ENCODE measurements around the gene CLTB.
"Not testable (repeated sequence)": the region's sequence is repeated elsewhere in the genome, so short reads cannot be mapped to it uniquely, and the experiment has no call there.

Gene CLTB, protein sequence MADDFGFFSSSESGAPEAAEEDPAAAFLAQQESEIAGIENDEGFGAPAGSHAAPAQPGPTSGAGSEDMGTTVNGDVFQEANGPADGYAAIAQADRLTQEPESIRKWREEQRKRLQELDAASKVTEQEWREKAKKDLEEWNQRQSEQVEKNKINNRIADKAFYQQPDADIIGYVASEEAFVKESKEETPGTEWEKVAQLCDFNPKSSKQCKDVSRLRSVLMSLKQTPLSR

DNA sequence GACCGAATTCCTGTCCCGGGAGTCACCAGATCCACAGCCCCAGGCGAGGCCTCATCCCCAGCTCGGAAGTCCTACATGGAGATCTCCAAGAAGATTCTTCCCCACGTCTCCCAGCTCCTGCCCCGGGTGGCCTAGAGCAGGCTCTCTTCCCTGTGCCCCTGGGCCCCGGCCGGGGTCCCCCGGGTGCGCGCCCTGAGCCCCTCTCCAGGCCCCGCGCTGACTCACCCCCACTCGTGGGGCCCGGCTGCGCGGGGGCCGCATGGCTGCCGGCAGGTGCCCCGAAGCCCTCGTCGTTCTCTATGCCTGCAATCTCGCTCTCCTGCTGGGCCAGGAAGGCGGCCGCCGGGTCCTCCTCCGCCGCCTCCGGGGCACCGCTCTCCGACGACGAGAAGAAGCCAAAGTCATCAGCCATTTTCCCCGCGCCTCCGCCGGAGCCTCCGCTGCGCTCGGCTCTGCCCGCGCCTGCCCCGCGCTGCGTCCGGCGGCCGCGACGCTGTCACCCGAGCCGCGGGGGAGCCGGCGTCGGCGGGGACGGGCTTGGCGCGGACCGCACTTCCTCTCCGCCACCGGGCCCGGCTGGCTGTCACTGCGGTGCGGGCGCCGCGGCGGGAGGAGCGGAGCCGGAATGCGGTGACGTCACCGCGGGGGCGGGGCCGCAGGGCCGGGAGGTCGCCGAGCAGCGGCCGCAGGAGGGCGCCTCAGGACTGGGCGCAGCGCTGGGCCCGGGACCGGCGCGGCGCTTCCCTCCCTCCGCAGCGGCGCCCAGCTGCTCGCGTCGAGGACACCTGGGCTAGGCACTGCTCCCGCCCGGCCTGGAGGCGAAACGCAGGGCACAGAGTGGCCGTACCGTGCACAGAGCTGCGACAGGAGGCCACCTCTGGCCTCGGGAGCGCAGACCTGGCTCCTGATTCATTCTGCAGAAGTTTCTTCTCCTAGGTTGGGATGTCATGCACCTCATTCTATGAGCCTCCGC is at the start of gene CLTB:
Gene CLTB (minus strand): TSS at position 588 of the 973 bp plus-strand sequence. CDS start 176 bp downstream, at position 412.
- peak; percentile 97 for DNase-seq

DNA sequence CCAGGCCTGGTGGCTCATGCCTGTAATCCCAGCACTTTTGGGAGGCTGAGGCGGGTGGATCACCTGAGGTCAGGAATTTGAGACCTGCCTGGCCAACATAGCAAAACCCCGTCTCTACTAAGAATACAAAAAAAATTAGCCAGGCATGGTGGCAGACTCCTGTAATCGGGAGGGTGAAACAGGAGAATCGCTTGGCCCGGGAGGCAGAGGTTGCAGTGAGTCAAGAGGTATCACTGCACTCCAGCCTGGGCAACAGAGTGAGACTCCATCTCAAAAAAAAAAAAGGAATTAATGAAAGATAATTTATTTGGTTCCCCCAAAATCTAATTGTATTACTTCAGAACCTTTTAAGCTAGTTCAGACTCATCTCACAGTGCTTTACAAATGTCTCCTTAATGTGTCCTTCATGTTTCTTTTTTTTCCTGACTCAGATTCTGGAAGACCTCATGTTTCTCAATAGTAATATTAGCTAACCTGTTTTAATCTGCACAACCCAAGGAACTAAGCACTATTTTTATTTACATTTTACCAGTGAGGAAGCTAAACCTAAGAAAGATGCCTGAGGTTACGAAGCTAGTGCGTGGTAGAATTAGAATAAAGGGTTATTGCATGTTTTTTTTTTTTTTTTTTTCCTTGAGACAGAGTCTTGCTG is 46.9 kb upstream of the CLTB start:
- DNase-seq: no peak

DNA sequence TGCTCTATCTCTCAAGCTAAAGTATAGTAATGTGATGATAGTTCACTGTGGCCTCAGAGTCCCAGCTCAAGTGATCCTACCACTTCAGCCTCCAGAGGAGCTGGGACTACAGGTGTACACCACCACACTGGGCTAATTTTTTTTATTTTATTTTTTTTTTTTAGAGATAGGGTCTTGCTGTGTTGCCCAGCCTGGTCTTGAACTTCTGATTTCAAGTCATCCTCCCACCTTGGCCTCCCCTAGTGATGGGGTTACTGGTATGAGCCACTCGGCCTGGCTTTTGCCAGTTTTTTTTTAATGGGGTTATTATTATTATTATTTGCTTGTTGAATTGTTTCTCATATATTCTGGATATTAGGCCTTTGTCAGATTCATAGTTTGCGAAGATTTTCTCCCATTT is 45.0 kb upstream of the CLTB start:
- no peak for DNase-seq

DNA sequence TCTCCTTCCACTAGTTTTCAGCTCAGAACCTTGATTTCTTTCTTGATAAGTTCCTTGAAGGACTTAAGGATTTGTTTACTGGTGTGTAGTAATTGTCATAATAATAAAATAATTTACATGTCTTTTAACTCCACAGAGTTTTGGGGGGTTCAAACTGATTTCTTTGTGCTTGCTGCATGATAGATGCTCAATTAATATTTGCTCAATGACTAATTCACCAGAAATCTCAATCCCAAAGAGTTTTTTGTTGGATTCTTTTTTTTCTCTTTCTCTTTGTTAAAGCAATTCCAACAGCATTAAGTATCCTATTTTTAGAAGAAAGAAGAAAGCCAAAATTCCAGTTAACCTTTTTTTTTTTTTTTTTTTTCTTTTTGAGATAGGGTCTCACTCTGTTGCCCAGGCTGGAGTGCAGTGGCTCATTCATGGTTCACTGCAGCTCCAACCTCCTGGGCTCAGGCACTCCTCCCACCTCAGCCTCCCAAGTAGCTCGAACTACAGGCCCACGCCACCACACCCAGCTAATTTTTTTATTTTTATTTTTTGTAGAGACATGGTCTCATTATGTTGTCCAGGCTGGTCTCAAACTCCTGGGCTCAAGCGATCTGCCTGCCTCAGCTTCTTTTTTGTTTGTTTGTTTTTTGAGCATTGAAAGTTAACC is 42.7 kb upstream of the CLTB start:
- DNase-seq: no peak

DNA sequence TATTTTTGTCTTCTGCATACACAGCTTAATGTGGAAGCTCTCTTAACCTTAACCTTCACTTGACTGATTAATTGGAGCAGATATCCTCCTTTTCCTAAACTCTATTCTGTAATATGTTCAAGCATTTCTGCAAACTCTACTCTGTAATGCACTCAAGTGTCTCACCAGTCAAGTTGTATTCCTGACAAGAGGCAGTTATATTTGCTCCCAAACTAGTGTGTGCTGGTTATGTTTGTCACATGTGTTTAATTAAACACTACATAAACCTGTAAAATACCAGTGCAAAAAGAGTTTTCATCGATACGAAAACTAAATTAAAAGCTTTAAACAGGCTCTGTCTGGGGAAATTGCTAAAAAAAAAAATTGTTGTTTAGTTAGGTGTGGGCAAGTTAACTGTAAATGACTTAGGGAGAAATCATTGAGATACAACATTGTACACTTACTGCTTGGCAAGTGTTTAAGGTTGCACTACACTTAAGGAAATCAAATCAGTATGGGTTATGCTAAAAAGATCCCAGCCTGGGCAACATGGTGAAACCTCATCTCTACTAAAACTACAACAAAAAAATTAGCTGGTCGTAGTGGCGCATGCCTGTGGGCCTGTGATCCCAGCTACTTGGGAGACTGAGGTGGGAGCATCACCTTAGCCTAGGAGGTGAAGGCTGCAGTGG is 38.5 kb upstream of the CLTB start:
- DNase-seq: no peak

DNA sequence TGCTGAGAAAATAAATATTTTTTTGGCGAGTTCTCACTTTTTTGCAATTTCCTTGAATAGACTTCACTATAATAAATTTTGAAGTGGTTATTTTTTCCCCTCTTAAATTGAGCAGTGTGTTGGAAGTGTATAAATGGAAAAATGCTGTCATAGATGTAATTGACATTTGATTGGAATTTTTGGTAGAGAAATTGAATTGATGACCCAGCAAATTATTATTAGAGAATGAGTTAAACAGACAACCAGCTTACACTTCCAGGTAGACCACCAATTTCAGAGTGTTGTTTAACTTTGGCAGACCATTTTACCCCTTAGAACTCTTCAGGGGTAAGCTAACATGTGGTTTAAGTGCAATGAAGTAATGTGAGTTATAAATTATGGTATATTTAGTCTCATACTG is 33.7 kb upstream of the CLTB start:
- DNase-seq: no peak

DNA sequence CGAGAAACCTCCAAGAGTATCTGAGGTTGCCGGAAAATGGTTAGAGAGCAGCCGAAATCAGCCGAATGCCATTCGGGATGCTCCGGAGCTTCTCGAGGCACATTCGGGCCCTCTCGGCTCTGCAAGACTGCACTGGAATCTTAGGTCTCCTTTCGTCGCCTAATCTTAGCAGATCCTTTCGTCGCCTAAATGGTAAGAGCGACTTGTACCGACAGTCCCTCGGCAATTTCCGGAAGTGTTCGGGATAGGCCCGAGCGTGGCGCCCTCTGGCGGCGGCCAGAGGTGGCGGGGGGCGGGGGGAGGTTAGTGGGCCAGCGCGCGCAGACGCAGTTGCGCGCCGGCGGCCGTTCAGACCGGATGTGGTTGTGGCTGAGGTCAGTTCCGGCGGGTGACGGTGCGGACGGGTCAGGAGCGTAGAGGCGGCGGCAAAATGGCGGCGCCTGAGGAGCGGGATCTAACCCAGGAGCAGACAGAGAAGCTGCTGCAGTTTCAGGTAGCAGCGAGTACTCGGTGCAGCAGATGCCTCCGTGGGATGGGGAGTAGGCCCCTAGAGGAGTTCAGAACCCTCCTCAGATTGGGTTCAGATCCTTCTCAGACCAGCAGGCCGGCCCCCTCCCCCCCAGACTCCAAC is 31.8 kb upstream of the CLTB start, which contains the start of gene FAF2:
Gene FAF2 (plus strand): TSS at position 408 of the 631 bp plus-strand sequence. CDS start 23 bp downstream, at position 431.
- peak; percentile 97 for DNase-seq

DNA sequence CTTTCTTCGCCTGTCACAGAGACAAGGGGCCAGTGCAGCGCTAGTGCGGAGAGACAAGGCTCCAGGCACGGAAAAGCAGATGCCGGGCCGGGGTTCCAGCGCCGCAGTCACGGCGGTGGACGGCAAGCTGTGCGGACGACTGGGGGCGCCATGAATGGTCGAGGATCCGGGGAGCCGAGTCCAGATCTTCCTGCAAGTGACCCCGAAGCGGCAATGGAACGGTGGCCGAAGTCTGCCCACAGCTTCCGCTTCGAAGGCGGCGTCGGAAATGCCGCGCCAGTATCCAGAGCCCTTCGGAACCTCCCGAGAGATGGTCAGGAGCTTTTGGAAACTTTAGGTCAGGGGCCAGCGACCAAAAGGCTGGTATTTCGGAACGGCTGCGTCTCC is 31.2 kb upstream of the CLTB start:
- DNase-seq: peak; percentile 79

DNA sequence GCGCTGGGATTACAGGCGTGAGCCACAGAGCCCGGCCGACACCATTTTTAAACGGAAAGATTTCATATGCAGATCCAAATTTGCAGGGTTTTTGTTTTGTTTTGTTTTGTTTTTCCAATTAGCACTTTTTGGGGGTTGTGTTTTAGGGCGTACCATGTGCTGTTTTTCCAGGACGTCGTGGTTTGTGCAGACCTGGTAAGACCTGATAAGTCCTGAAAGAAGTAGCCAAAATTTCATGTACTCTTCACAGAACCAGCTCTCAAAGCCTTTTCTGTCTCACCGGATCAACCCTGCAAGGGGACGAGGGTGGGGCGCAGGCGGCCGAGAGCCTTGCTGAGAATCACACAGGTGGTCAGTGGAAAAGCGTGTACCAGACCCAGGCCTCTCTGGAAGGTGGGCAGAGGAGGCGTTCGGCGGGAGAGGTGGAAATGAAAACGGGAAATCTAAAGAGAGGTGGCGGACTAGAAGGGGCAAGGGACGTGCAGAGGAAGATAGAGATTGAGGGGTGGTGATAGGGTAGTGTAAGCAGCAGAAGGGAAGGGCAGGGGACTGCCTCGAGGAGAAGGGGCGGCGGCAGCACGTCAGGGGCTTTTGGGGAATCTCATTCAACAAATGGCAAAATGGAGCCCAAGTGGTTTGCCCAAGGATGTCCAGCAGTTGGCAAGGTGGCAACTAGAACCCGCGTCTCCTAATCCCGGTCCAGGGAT is 30.7 kb upstream of the CLTB start:
- no peak for DNase-seq

DNA sequence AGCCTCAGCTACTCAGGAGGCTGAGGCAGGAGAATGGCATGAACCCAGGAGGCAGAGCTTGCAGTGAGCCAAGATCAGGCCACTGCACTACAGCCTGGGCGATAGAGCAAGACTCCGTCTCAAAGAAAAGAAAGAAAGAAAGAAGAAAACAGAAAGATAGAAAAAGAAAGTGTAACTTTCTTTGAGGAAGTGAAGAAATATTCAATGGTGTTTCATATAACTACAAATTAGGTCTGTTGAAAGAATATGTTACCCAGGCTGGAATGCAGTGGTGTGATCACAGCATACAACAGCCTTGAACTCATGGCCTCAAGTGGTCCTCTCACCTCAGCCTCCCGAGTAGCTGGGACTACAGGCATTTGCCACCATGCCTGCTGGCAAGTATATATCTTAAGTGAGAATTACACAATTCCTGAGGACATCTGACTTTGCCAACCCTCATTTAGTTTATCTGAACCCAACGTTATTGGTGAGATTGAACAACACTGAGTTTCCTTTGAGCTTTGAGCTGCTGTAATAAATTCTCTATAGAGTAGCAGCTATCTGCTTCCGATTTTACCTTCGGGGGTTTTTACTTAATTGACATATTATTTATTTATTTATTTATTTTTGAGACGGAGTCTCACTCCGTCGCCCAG is 29.8 kb upstream of the CLTB start:
- no peak for DNase-seq

DNA sequence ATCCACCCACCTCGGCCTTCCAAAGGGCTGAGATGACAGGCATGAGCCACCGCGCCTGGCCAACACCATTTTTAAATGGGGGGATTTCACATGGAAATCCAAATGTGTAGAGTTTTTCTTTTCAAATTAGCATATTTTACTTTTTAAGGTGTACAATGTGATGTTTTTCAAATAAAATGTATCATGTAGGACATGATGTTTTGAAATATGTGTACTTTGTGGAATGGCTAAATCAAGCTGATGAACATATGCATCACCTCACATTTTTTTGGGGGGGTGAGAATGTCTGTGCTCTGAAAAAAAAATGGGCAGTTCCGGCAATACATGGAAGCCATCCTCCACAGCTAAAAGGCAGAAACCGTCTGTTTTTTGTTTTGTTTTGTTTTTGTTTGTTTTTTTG is 28.4 kb upstream of the CLTB start:
- no peak for DNase-seq

DNA sequence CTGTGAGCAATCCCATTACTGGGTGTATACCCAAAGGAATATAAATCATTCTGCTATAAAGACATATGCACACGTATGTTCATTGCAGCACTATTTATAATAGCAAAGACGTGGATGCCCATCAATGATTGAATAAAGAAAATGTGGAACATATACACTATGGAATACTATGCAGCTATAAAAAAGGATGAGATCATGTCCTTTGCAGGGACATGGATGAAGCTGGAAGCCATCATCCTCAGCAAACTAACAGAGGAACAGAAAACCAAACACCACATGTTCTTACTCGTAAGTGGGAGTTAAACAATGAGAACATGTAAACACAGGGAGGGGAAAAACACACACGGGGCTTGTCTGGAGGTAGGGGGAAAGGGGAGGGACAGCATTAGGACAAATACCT is 26.6 kb upstream of the CLTB start:
- DNase-seq: not testable (repeated sequence)

DNA sequence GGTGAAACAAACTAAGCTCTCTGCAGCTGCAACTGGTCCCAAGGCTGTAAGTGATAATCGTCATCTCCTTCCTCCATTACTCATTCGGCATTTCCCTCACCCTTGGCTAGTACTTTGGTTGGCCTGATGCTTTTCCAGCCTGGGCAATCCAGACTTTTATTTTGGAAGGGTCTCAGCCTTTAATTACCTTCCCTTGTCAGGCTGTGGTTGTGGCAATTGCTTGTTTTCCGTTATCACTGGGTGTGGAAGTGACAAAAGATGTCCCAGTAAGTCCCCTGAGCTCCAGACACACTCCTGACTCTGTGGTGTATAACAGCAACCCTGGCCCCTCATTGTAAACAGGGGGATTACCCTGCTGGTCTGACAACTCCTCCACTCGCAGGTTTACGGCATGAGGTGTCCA is 25.6 kb upstream of the CLTB start:
- no peak for DNase-seq

DNA sequence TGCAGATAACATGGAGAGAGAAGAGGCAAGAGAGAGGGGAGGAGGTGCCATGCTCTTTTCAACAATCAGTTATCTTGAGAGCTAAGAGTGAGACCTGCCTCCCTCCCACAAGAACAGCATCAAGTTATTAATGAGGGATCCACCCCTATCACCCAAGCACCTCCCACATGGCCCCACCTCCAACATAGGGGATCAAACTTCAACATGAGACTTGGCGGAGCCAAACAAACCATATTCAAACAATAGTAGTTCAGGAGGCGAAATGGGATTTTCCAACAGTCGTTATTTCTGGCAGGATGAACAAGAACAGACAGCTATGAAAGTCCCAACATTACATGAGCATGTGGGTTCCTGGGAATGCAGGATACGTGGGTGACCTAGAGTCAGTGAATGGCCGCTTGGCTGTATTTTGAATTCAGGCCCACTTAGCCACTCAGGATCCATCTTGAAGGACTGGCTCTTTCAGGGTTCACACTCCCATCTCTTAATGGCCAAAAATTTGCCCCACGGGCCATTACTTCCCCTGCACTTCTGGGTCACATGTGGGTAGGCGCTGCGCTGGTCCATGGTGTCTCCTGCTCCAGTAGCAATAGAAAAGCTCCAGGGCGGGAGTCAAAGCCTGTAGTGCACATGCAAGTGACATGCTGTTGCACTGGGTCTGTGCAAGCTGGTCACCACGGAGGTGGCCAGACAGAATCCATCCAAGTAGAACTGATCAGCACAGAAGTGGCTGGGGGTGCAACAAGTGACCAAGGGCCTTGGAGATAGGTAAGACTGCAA is 24.8 kb upstream of the CLTB start:
- no peak for DNase-seq

DNA sequence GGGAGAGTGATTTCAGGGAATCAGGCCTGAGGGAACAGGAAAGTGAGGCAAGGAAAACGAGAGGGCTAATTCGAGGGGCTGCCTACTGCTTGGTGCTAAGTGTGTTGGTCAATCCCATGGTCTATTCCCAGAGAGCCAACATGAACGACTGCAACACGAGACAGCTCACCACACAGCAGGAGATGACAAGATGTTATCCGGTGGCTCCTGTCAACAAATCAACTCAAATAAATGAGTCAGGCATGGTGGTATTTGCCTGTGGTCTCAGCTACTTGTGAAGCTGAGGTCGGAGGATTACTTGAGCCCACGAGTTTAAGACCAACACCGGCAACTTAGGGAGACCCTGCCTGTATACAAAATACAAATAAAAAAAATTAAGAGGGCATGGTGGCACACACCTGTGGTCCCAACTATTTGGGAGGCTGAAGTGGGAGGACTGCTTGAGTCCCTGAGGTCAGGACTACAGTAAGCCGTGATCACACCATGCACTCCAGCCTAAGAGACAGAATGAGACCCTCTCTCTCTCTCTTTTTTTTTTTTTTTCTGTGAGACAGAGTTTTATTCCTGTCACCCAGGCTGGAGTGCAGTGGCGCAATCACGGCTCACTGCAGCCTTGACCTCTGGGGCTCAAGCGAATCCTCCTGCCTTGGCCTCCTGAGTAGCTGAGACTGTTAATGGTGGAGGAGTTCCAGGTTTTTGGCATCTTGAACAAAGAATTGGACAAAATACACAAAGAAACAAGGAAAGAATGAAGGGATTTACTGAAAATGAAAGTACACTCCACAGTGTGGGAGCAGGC is 22.8 kb upstream of the CLTB start:
- DNase-seq: peak; percentile 71

DNA sequence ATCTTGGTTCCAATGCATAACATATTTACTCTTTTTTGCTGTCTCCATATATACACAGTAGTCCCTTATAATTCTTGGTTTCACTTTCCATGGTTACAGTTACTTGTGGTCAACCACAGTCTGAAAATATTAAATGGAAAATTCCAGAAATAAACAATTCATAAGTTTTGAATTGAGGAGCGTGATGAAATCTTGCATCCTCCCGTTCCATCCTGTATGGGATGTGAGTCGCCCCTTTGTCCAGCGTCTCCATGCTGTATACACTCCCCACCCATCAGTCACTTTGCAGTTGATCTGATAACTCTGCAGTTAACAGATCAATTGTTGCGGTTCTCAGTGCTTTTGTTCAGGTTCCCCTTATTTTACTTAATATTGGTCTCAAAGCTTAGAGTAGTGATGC is 20.3 kb upstream of the CLTB start:
- DNase-seq: peak; percentile 24

DNA sequence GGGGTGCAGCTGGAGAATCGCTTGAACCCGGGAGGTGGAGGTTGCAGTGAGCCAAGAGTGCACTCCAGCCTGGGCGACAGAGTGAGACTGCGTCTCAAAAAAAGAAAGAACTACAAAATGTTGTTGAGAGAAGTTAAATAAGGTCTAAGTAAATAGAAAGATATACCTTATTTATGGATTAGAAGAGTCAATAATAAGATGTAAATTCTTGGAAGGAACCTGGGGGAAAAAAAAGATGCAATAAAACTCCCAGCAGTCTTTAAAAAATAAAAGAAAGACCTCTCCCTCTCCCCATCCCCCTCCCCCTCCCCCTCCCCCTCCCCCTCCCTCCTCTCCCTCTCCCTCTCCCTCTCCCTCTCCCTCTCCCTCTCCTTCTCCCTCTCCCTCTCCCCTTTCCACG is 16.4 kb upstream of the CLTB start:
- DNase-seq: no peak

DNA sequence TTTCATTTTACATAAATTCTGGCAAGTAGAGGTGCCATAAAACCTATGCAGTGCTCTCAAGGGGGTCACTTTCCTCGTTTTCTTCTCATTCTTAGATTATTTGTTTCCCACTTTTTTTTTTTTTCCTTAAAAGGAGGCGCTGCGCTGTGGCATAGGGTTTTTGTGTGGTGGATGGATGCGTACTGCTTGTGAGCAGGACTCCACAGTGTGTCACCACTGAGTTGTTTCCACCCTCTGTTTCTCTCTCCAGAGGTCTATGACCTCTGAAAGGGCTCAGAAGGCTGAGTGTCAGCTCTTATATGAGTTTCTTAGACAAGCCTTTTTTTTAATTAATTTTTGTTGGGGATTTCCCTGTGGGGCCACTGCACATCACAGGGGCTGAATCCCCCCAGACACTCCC is 13.6 kb upstream of the CLTB start:
- no peak for DNase-seq

DNA sequence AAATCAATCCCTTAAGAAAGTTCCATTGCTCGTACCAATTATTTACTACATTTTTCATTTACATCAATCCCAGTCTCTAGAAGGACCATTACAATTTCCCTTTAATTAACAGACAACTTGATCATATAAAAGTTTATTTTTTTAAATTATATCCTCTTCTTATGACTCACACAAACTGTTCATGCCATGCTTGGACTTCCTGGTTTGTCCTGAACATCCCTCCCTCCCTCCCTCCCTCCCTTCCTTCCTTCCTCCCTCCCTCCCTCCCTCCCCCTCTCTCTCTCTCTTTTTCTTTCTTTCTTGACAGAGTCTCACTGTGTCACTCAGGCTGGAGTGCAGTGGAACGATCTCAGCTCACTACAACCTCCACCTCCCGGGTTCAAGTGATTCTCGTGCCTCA is 11.6 kb upstream of the CLTB start:
- peak; percentile 29 for DNase-seq
